ENCODE measurements around the gene FAM107B. TPM values are rescaled to one million over a fixed set of nuclear protein-coding genes. Genes with fewer than 3 reads are reported as not detected.

The FAM107B gene
- total RNA-seq, 1 experiment from 2014 or later: 41.3 TPM

DNA sequence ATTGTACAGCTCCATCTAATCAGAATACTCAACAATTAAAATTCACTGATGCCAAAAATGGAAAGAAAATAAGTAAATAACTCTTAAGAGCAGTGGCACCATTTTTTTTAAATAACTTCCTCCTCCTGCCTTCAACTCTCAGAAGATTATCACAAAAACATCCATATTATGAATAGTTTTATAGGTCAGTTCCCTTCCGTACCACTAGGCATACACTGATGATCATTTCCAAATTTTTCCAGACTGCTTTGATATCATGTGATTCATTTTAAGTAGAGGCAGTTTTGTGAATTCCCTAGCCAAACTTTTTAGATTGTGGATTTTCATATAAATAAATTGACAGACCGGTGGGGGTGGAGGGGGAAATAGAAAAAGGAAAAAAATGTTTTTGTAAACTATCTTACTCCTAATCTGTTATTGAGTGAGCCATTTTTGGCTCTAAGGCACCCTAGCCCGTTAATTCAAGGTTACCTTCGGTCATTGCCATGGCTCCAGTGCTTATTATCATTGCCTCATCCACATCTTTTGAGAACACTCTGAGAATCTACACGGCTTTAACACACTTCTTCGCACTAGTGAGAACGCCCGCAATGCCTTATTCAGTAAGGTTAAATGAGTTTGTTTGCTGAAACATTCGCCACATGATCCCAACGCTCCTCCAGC, 1.0 kb downstream of the FAM107B start:
- H3K4me1 Mint-ChIP-seq (ENCODE audit: insufficient read depth, unreplicated experiment): peaks cover 6% of the 10 kb centered on the region
- no peaks in the 10 kb centered on the region for H3K27me3 Mint-ChIP-seq (ENCODE audit: insufficient read depth, unreplicated experiment)
- no peak for TF ChIP-seq CTCF (IDR thresholded peaks at IDR 0.05; ENCODE audit: unreplicated experiment)
- no TSS peak for BruUV-seq (replicated peaks)
- DNase-seq (ENCODE audit: unreplicated experiment): no peak
- no peak overlapping the region for H3K4me3 Mint-ChIP-seq (ENCODE audit: unreplicated experiment)
- peaks cover 7% of the 10 kb centered on the region for H3K36me3 Mint-ChIP-seq (ENCODE audit: insufficient read depth, unreplicated experiment)
- intact Hi-C loops (cut with micrococcal nuclease): no loop called here
- POLR2A ChIA-PET: no interaction called here
- no peaks in the 10 kb centered on the region for H3K9me3 Mint-ChIP-seq (ENCODE audit: unreplicated experiment)
- H3K27ac Mint-ChIP-seq (ENCODE audit: low read depth, unreplicated experiment): no peak overlapping the region
- CTCF ChIA-PET: no interaction called here

GRCh38 chr10:14772399-14772798, 2.3 kb downstream of the FAM107B start:
- Mint-ChIP-seq H3K9me3 (ENCODE audit: unreplicated experiment) (no peaks in the 10 kb centered on the region), H3K27me3 (ENCODE audit: insufficient read depth, unreplicated experiment) (no peaks in the 10 kb centered on the region), H3K4me1 (ENCODE audit: insufficient read depth, unreplicated experiment) (no peaks in the 10 kb centered on the region), H3K36me3 (ENCODE audit: insufficient read depth, unreplicated experiment) (peaks cover 7% of the 10 kb centered on the region), H3K27ac (ENCODE audit: low read depth, unreplicated experiment) (no peak overlapping the region), H3K4me3 (ENCODE audit: unreplicated experiment) (no peak overlapping the region)
- intact Hi-C loops (cut with micrococcal nuclease): no loop called here
- BruUV-seq (replicated peaks): no TSS peak
- ChIA-PET POLR2A (no interaction called here), CTCF (interaction anchor here (0.5 kb wide), 1 partner anchor 1565 kb away, joined by 4 read pairs; no protein-coding TSS in a partner anchor)
- no peak for TF ChIP-seq CTCF (IDR thresholded peaks at IDR 0.05; ENCODE audit: unreplicated experiment)
- DNase-seq (ENCODE audit: unreplicated experiment): no peak

DNA sequence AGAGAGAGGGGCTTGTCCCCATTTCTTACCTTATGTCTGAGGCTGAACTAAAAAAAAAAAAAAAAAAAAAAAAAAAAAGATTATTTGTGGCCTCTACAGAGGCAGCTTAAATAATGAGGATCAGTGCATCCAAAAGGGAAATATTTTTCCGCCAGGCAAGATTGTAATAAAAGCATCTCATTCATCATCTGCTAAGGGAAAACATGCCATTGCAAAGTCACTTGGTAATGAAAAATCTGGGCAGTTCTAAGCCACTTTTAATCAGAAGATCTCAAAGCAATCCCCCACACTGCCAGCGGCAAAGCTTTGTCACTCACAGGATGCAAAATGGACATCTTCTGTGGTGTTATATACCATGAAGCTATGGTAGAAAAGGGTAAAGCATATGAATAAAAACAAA, 3.8 kb downstream of the FAM107B start:
- no peak for DNase-seq (ENCODE audit: unreplicated experiment)
- Mint-ChIP-seq H3K27me3 (ENCODE audit: insufficient read depth, unreplicated experiment) (no peaks in the 10 kb centered on the region), H3K36me3 (ENCODE audit: insufficient read depth, unreplicated experiment) (peaks cover 7% of the 10 kb centered on the region), H3K4me1 (ENCODE audit: insufficient read depth, unreplicated experiment) (no peaks in the 10 kb centered on the region), H3K27ac (ENCODE audit: low read depth, unreplicated experiment) (no peak overlapping the region), H3K9me3 (ENCODE audit: unreplicated experiment) (no peaks in the 10 kb centered on the region), H3K4me3 (ENCODE audit: unreplicated experiment) (no peak overlapping the region)
- ChIA-PET CTCF (no interaction called here), POLR2A (no interaction called here)
- no peak for TF ChIP-seq CTCF (IDR thresholded peaks at IDR 0.05; ENCODE audit: unreplicated experiment)
- no TSS peak for BruUV-seq (replicated peaks)
- intact Hi-C loops (cut with micrococcal nuclease): no loop called here

- DNase-seq (ENCODE audit: unreplicated experiment): no peak
- TF ChIP-seq CTCF (IDR thresholded peaks at IDR 0.05; ENCODE audit: unreplicated experiment): no peak
- no peaks in the 10 kb centered on the region for H3K27me3 Mint-ChIP-seq (ENCODE audit: insufficient read depth, unreplicated experiment)
- H3K4me3 Mint-ChIP-seq (ENCODE audit: unreplicated experiment): no peak overlapping the region
- CTCF ChIA-PET: no interaction called here
- no peaks in the 10 kb centered on the region for H3K36me3 Mint-ChIP-seq (ENCODE audit: insufficient read depth, unreplicated experiment)
- POLR2A ChIA-PET: no interaction called here
- BruUV-seq (replicated peaks): no TSS peak
- H3K9me3 Mint-ChIP-seq (ENCODE audit: unreplicated experiment): no peaks in the 10 kb centered on the region
- no peak overlapping the region for H3K27ac Mint-ChIP-seq (ENCODE audit: low read depth, unreplicated experiment)
- intact Hi-C loops (cut with micrococcal nuclease): no loop called here
- no peaks in the 10 kb centered on the region for H3K4me1 Mint-ChIP-seq (ENCODE audit: insufficient read depth, unreplicated experiment)
Measured at GRCh38 chr10:14761372-14761771, 13.3 kb downstream of the FAM107B start.
